Measurements from ENCODE around the gene RBBP8NL. TPM values are rescaled to one million over a fixed set of nuclear protein-coding genes. Genes with fewer than 3 reads are reported as not detected.
A peak's percentile ranks its signal among the peaks of the same experiment; 100 is the strongest.

Gene RBBP8NL
- total and polyA plus RNA-seq, 9 of the 15 experiments (the other 6 are each of a cell fraction or from before 2014, with no cell fraction given): not detected

GRCh38 chr20:62407221-62407992 lies 19.9 kb downstream of the RBBP8NL start, which contains the start of gene CABLES2 (continued):
- TF ChIP-seq, protein P1, sequence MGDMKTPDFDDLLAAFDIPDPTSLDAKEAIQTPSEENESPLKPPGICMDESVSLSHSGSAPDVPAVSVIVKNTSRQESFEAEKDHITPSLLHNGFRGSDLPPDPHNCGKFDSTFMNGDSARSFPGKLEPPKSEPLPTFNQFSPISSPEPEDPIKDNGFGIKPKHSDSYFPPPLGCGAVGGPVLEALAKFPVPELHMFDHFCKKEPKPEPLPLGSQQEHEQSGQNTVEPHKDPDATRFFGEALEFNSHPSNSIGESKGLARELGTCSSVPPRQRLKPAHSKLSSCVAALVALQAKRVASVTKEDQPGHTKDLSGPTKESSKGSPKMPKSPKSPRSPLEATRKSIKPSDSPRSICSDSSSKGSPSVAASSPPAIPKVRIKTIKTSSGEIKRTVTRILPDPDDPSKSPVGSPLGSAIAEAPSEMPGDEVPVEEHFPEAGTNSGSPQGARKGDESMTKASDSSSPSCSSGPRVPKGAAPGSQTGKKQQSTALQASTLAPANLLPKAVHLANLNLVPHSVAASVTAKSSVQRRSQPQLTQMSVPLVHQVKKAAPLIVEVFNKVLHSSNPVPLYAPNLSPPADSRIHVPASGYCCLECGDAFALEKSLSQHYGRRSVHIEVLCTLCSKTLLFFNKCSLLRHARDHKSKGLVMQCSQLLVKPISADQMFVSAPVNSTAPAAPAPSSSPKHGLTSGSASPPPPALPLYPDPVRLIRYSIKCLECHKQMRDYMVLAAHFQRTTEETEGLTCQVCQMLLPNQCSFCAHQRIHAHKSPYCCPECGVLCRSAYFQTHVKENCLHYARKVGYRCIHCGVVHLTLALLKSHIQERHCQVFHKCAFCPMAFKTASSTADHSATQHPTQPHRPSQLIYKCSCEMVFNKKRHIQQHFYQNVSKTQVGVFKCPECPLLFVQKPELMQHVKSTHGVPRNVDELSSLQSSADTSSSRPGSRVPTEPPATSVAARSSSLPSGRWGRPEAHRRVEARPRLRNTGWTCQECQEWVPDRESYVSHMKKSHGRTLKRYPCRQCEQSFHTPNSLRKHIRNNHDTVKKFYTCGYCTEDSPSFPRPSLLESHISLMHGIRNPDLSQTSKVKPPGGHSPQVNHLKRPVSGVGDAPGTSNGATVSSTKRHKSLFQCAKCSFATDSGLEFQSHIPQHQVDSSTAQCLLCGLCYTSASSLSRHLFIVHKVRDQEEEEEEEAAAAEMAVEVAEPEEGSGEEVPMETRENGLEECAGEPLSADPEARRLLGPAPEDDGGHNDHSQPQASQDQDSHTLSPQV (IDR thresholded peaks at IDR 0.05): no peak
- TF ChIP-seq ZNF197 (CRISPR knock-in tag; IDR thresholded peaks at IDR 0.05; ENCODE audit: low read depth) (no peak), ZNF766 (CRISPR knock-in tag; conservative IDR thresholded peaks at IDR 0.05) (peak; percentile 60; the same call in 1 of the 2 replicates), KDM2B (CRISPR knock-in tag; IDR thresholded peaks at IDR 0.05) (peak; percentile 83; the same call in 1 of the 2 replicates), POLR2A (conservative IDR thresholded peaks at IDR 0.05) (peak; percentile 52; the same call in 1 of the 2 replicates), HSF4 (CRISPR knock-in tag; IDR thresholded peaks at IDR 0.05; ENCODE audit: borderline replicate concordance) (no peak), TSC22D4 (tag; IDR thresholded peaks at IDR 0.05) (no peak), RBM17 (IDR thresholded peaks at IDR 0.05; ENCODE audit: borderline replicate concordance, low read depth, low read length) (no peak), CHD4 (IDR thresholded peaks at IDR 0.05; ENCODE audit: insufficient read depth, insufficient replicate concordance, low read depth, low read length, poor library complexity, severe bottlenecking) (no peak), GMEB1 (CRISPR knock-in tag; IDR thresholded peaks at IDR 0.05) (peak; percentile 61), BRF1 (IDR thresholded peaks at IDR 0.05; ENCODE audit: borderline replicate concordance, extremely low read depth, insufficient read length) (no peak), EP400 (IDR thresholded peaks at IDR 0.05) (peak; percentile 91), ERF (CRISPR knock-in tag; IDR thresholded peaks at IDR 0.05) (peak; percentile 67; the same call in 1 of the 2 replicates), MAFF (IDR thresholded peaks at IDR 0.05; ENCODE audit: low read length) (no peak)

All from K562 (cell line).